SIG-M5 treated with dmso at 0.1 percent for 504 hours (cell line): ENCODE results near the gene YWHAG.
A peak's percentile ranks its signal among the peaks of the same experiment; 100 is the strongest.
"Not testable (repeated sequence)": the region's sequence is repeated elsewhere in the genome, so short reads cannot be mapped to it uniquely, and the experiment has no call there.

Source experiments
- DNase-seq: peaks from one replicate; lab custom pipeline; 2025; ENCODE audit not compliant: unreplicated experiment; lab: John Stamatoyannopoulos, UW

The YWHAG gene

DNA sequence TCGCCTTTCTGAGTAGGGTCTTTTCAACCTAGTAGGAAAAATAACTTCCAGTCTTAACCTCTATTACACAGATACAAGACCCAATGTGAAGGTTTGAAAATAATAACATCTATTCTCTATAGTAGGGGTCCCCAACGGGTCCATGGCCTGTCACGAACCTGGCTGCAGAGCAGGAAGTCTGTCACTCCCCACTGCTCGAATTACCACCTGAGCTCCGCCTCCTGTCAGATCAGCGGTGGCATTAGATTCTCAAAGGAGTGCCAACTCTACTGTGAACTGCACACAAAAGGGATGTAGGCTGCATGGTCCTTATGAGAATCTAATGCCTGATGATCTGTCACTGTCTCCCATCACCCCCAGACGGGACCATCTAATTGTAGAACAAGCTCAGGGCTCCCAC, 7.4 kb downstream of the YWHAG start:
- no peak for DNase-seq

- DNase-seq: no peak
Measured at GRCh38 chr7:76349313-76349885, 9.4 kb downstream of the YWHAG start.

DNA sequence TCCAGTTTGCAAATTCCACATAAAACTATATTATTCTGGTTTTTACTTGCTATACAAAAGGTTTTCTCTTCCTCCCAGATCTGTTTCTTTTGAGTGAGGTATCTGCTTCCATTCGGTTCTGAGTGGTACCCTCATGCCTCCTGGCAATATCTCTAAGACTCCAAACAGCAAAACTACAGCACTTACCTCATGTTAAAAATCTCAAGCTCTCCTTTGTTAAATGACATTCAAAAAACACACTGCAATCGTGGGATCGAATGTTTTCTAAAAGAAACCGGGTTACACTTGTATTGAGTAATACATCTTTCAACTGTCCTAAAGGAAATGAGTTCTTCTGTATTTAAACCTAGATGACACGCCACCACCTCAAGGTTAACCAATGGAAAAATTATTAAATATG, 11.1 kb downstream of the YWHAG start:
- DNase-seq: peak; percentile 39

GRCh38 chr7:76346778-76347177, 12.0 kb downstream of the YWHAG start:
- DNase-seq: no peak

GRCh38 chr7:76346097-76346496, 12.7 kb downstream of the YWHAG start:
- no peak for DNase-seq

GRCh38 chr7:76343931-76344321, 14.9 kb downstream of the YWHAG start:
- DNase-seq: no peak

DNA sequence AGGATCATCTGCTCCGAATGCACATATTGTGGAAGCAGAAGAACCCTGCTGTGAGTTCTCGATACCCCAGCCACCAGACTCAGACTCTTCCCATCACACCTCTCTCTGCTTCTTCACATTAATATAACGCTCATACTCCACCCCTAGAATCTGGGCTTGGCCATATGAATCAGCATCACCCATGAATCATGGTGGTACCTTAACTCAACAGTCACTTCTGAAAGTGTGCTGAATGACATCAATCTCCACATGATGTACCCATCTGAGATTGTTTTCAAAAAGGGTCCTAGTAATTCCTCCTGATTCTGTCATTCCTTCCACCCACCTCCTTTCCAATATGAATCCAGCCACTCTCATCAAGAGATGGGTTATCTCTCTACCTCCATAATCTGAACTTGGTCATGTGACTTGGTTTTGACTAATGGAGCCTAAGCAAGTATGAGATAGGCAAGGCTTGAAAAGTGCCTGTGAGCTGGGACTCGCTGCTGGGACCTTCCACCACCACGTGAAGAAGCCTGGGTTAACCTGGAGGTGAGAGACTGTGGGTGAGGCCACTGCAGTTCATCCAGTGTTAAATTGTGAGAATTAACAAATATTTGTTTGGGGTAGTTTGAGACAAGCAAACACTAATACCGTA, 15.4 kb downstream of the YWHAG start:
- DNase-seq: no peak

- DNase-seq: no peak
Measured at GRCh38 chr7:76342222-76342621, 16.6 kb downstream of the YWHAG start.

GRCh38 chr7:76340617-76341131, 18.1 kb downstream of the YWHAG start:
- no peak for DNase-seq

DNA sequence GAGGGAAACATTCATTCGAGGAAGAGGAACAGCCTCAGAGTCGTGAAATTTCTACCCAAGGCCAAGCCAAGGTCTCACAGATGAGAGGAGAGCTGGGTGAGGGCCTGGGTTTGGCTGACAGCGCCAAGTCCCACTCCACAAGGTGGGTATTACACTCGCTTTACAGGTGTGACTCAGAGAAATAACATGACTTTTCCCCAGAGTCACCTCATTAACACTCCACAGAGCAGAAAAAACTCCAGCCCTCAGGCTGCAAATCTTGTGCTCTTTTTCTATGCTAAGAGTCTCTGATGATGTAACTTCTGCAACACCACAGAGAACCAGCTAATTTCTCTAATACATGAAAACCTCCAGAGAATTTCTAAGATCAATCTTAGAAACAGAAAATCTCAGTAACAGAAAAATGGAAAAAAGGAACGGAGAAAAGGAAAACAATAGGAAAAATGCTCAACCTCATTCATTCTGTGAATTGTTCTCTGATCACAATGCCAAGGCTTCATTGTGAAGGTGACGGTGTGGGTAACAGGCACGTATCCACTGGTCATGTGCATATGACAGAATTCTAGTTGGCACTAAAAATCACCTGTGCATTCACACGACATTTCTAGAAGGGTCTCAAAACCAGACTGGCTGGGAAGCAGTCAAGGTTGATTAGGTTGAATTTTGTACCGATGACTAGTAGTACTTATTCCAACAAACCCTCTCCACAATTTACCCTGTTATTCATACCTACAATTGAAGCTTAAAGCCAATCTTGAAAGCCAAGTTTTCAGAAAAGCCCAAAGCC, 20.3 kb downstream of the YWHAG start:
- DNase-seq: no peak

DNA sequence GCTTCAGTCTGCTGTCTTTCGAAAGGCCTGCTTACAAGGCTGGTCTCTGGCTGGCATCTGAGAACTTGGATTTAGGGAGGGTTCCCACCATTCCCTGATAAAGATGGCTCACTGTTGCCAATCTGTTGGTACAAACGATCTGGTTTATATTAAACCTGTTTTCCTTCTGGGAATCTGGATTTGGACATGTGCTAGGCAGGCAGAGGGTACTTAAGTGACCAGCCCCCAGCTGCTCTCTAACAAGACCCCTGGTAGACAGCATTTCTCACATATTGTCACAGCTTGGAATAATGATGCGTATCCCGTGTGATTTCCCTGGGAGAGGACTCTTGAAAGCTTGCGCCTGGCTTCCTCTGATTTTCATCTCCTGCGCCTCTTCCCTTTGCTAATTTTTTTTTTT, 21.6 kb downstream of the YWHAG start:
- DNase-seq: no peak

DNA sequence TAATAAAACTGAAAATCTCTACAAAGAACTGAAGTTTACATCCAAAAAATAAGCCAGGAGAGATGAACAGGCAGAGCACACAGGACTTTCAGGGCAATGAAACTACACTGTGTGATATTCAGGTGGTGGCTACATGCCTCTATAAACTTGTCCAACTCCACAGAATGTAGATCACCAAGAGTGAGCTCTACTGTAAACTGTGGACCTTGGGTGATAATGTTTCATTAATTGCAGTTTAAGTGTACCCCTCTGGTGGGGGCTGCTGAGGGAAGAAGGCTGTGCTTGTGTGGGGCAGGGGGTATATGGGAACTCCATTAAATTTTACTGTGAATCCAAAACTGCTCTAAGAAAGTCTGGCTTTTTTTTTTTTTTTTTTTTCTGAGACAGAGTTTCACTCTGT, 22.7 kb downstream of the YWHAG start:
- no peak for DNase-seq

GRCh38 chr7:76335417-76335816, 23.4 kb downstream of the YWHAG start:
- not testable (repeated sequence) for DNase-seq

DNA sequence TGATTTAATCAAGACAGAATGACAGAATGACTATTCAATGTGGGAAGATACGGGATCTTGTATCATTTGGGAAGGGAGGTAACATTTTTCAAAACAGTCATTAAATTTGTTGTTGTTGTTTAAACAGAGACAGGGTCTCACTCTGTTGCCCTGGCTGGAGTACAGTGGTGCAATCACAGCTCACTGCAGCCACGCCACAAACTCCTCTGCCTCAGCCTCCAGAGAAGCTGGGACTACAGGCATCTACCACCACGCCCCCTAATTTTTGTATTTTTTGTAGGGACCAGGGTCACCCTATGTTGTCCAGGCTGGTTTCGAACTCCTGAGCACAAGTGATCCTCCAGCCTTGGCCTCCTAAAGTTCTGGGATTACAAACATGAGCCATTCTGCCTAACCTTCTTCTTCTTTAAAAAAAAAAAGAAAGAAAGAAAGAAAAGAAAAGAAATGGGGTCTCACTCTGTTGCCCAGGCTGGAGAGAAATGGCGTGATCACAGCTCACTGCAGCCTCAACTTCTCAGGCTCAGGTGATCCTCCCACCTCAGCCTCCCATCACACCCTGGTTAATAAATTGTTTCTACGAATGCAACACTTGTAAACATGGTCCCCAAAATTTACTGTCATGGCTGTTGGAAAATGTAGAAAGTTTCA, 24.3 kb downstream of the YWHAG start:
- DNase-seq: no peak

DNA sequence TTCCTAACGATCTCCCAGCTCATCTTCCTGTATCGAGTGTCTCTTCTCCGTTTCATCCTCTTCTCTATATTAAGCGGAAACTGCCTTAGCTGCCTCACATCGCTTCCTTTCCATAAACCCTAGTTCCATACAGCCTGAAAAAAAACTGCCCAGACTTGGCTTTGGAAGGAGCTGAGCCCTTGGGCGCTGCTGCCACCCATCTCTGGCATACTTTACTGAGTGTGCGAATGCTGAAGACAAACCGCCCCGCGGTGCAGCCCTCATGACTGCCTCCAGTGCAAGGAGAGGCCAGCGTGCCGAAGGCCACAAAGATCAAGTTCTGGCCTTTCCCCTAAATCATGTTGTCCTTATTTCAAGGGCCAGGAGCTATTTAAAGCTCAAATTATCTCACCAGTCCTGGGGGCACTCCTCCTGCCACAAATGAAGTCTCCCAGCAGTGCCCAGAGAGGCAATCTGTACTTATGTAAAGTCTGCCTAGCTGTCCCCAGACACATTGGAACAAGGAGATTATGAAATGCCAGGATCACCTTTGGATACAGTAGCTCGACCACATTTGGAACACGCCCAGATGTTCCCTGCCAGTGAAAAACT, 25.2 kb downstream of the YWHAG start:
- DNase-seq: no peak

DNA sequence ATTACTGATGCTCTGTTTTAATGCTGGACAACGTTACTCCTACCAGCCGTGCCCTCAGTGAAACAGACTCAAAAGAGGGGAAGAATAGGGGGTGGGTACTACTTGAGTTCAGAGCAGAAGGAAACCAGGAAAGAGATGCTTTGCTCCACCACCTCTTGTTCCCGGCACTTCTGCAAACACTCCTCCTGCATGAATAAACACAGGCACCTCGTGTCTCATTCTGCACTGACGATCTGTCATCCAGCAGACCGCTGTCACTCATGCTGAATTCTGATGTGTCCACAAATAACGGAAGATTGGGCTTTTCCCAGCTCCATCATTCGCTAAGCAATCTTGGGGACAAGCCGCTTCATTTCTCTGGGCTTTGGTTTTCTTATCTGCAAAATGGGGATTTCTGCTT, 26.7 kb downstream of the YWHAG start:
- no peak for DNase-seq

GRCh38 chr7:76330673-76331072, 28.1 kb downstream of the YWHAG start:
- no peak for DNase-seq

GRCh38 chr7:76330261-76330660, 28.5 kb downstream of the YWHAG start:
- no peak for DNase-seq

DNA sequence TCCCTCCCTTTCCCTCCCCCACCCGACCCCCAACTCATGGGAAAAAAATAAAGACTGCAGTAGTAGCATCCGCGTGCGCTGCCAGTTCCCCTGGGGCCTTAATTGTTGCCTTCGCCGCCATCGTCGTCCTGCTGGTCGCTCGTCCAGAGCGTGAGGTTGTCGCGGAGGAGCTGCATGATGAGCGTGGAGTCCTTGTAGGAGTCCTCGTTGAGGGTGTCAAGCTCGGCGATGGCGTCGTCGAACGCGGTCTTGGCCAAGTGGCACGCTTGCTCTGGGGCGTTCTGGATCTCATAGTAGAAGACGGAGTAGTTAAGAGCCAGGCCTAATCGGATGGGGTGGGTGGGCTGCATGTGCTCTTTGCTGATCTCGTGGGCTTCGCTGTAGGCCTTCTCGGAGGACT, 29.3 kb downstream of the YWHAG start:
- no peak for DNase-seq

- DNase-seq: no peak
Measured at GRCh38 chr7:76328389-76328788, 30.4 kb downstream of the YWHAG start.

DNA sequence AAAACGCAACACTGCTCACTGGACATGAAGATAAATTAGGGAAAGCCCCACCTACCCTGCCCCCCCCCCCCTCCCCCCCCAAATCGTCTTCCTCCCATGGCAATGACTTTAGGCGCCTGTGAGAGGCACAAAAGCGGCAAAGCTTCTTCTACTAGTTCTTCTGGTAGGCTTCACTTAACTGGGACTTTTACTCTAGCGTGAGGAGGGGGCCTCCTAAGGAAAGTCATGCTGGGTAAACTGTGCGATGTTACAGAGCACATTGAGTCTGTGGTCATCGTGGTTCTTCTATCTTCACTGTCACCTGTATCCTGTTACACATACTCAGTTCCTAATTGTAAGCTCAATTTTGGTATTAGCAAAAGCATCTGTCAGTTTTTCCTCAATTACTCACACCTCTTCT, 31.2 kb downstream of the YWHAG start:
- no peak for DNase-seq
